CD14-positive monocyte (primary cell): ENCODE data around the gene CELF2. TPM values are rescaled to one million over a fixed set of nuclear protein-coding genes. Genes with fewer than 3 reads are reported as not detected.

Experiments
- DNase-seq, 3 donors: peaks; one replicate each; pipeline ENCODE4 v3.0.0-alpha.2; 2011 to 2022
- H2AFZ ChIP-seq: 2 replicates; pipeline ENCODE4 v1.6.0; 2012; ENCODE audit warnings: mild to moderate bottlenecking, low read depth, low read length, inconsistent platforms; ENCODE audit not compliant: insufficient read depth, poor library complexity, severe bottlenecking
- H3K27ac ChIP-seq, 2 donors: 1 replicate in 1 of 2; 2 replicates in 1 of 2; pipeline ENCODE4 v1.5.1; 2012 to 2013; ENCODE audit warnings: low read length in 2 of 2, control low read depth in 1 of 2, inconsistent platforms in 1 of 2, low read depth in 1 of 2, mild to moderate bottlenecking in 1 of 2
- H3K27me3 ChIP-seq, 2 donors: one replicate each; pipeline versions ENCODE4 v1.6.0 to v1.6.1; 2011 to 2013; ENCODE audit warnings: low read length in 2 of 2; ENCODE audit not compliant: control insufficient read depth in 2 of 2, insufficient read depth in 2 of 2
- H3K36me3 ChIP-seq, 2 donors: replicated peaks in 1 of 2; 1 replicate in 1 of 2; 2 replicates in 1 of 2; pipeline versions ENCODE4 v1.5.1 to v1.6.1; 2012 to 2013; ENCODE audit warnings: low read length in 2 of 2, control low read depth in 1 of 2, inconsistent platforms in 1 of 2, mild to moderate bottlenecking in 1 of 2; ENCODE audit not compliant: insufficient read depth in 2 of 2, control insufficient read depth in 1 of 2
- H3K4me1 ChIP-seq, 2 donors: 1 replicate in 1 of 2; 2 replicates in 1 of 2; pipeline versions ENCODE4 v1.5.1 to v1.6.1; 2012 to 2013; ENCODE audit warnings: low read length in 2 of 2, control low read depth in 1 of 2, inconsistent platforms in 1 of 2, mild to moderate bottlenecking in 1 of 2, moderate library complexity in 1 of 2; ENCODE audit not compliant: insufficient read depth in 2 of 2, control insufficient read depth in 1 of 2
- H3K4me2 ChIP-seq: replicated peaks from 2 replicates; pipeline ENCODE3; 2012; ENCODE audit warnings: low read length, moderate library complexity, mild to moderate bottlenecking; ENCODE audit not compliant: poor library complexity, severe bottlenecking; ENCODE audit errors: extremely low read depth
- H3K4me3 ChIP-seq, 3 experiments: fragments of 200-600 bp in 1 of 3; sonication (generic) in 1 of 3; replicated peaks in 1 of 3; 1 replicate in 2 of 3; 2 replicates in 1 of 3; pipeline ENCODE4 v1.5.1; 2011 to 2013; ENCODE audit warnings: low read length in 3 of 3, mild to moderate bottlenecking in 3 of 3, control low read depth in 2 of 3, low read depth in 2 of 3, inconsistent platforms in 1 of 3, moderate library complexity in 1 of 3
- H3K79me2 ChIP-seq: 2 replicates; pipeline ENCODE4 v1.6.0; 2012; ENCODE audit warnings: mild to moderate bottlenecking, control low read depth, inconsistent platforms, low read length, moderate library complexity; ENCODE audit not compliant: insufficient read depth
- H3K9ac ChIP-seq: 2 replicates; pipeline ENCODE4 v1.6.0; 2017; ENCODE audit warnings: low read length, mild to moderate bottlenecking; ENCODE audit not compliant: insufficient read depth, poor library complexity, severe bottlenecking
- H3K9me3 ChIP-seq, 2 donors: replicated peaks in 1 of 2; 1 replicate in 1 of 2; 2 replicates in 1 of 2; pipeline versions ENCODE4 v1.5.1 to v1.6.1; 2012 to 2013; ENCODE audit warnings: low read length in 2 of 2, control low read depth in 1 of 2; ENCODE audit not compliant: control insufficient read depth in 1 of 2, insufficient read depth in 1 of 2
- H4K20me1 ChIP-seq: 2 replicates; pipeline ENCODE4 v1.6.0; 2012; ENCODE audit warnings: mild to moderate bottlenecking, low read length, control low read depth, moderate library complexity; ENCODE audit not compliant: insufficient read depth
- H3K27ac Mint-ChIP-seq, 7 donors: one replicate each; pipeline ENCODE4 v1.8.0; 2020; ENCODE audit warnings: mild to moderate bottlenecking in 7 of 7, mixed read lengths in 7 of 7, moderate library complexity in 6 of 7, inconsistent platforms in 2 of 7
- H3K27me3 Mint-ChIP-seq, 3 donors: one replicate each; pipeline ENCODE4 v1.8.0; 2021 to 2022; ENCODE audit warnings: low read depth in 3 of 3, mild to moderate bottlenecking in 3 of 3, mixed read lengths in 3 of 3, moderate library complexity in 3 of 3, inconsistent platforms in 1 of 3
- H3K36me3 Mint-ChIP-seq, 2 donors: one replicate each; pipeline ENCODE4 v1.8.0; 2020; ENCODE audit warnings: mixed read lengths in 2 of 2, inconsistent platforms in 1 of 2, mild to moderate bottlenecking in 1 of 2
- H3K4me1 Mint-ChIP-seq: one replicate; pipeline ENCODE4 v1.8.0; 2020; ENCODE audit warnings: mild to moderate bottlenecking, mixed read lengths
- H3K4me3 Mint-ChIP-seq, 2 donors: one replicate each; pipeline ENCODE4 v1.8.0; 2020; ENCODE audit warnings: mild to moderate bottlenecking in 2 of 2, mixed read lengths in 2 of 2, moderate library complexity in 1 of 2
- H3K9me3 Mint-ChIP-seq, 7 donors: one replicate each; pipeline ENCODE4 v1.8.0; 2020 to 2022; ENCODE audit warnings: mixed read lengths in 7 of 7, mild to moderate bottlenecking in 6 of 7, moderate library complexity in 6 of 7, inconsistent platforms in 2 of 7
- CTCF ChIP-seq: fragments of 200-600 bp; IDR thresholded peaks from one replicate; pipeline ENCODE4 v1.8.0; 2022; ENCODE audit warnings: antibody characterized with exemption, mild to moderate bottlenecking
- WGBS: methylation state at CpG from one replicate; pipeline ENCODE4 v1.1.5; 2013; ENCODE audit warnings: missing lambda C conversion rate; ENCODE audit not compliant: insufficient coverage; 5-methylcytosine and 5-hydroxymethylcytosine counted together
- intact Hi-C, 2 donors: fragments of 100-400 bp; cut with micrococcal nuclease; formaldehyde crosslinking; loops; one replicate each; pipeline versions ENCODE4 v1.15.0 to v1.15.1; 2023
- polyA plus RNA-seq, 3 donors: library from polyadenylated mRNA; depleted of rRNA in 1 of 3; unstranded in 2 of 3; stranded (reverse) in 1 of 3; fragments of 300-500 nt in 2 of 3; fragments of >200 nt in 1 of 3; fragmentation: Illumina TruSeq in 2 of 3; gene quantifications; 1 replicate in 2 of 3; 2 replicates in 1 of 3; pipeline ENCODE4 v1.2.3, GENCODE V29; 2012 to 2021

CELF2 gene
- polyA plus RNA-seq, 3 donors, result 53.5 to 93.3 (median 80.5) TPM

DNA sequence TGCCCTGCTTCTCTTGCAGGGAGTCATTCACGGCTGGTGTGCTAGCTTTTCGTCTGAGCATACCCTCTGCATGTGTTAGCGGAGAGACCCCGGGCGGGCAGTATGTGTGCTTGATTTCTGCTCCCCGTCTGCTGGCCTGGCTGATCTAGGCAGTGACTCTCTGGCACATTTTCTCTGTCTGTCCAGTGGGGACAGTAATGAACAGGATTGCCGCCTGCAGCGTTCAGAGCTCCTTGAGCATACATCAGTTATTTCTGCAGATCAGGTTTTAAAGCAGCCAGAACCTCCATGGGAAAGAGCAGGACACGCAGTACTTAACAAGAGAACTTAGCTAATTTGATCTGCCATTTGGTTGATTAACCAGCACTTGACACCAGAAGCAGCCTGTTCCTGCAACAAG lies 242.5 kb downstream of the CELF2 start:
- DNase-seq, result no peak
- 96% methylated on average over 8 of the region's 9 CpGs for WGBS

GRCh38 chr10:11261143-11261542 lies 243.5 kb downstream of the CELF2 start:
- Histone ChIP-seq H2AFZ (no peak overlapping the region), H3K27me3 (no peaks in the 10 kb centered on the region), H3K4me2 (no peak overlapping the region), H3K36me3 (peaks cover 93 to 100% of the 10 kb centered on the region in 2 donors), H3K9me3 (no peaks in the 10 kb centered on the region), H3K4me1 (peaks cover 20 to 21% of the 10 kb centered on the region in 2 donors), H3K9ac (no peak overlapping the region), H4K20me1 (peaks cover 100% of the 10 kb centered on the region), H3K79me2 (peaks cover 99% of the 10 kb centered on the region), H3K27ac (peak overlapping the region in 1 of 2 donors; percentile 22), H3K4me3 (no peak overlapping the region)
- Mint-ChIP-seq H3K4me1 (peaks cover 30% of the 10 kb centered on the region), H3K27me3 (no peaks in the 10 kb centered on the region), H3K9me3 (no peaks in the 10 kb centered on the region), H3K36me3 (peaks cover 93 to 97% of the 10 kb centered on the region in 2 donors), H3K27ac (peak overlapping the region in 4 of 7 donors; percentile 24 to 63 (median 50)), H3K4me3 (no peak overlapping the region)
- no peak for TF ChIP-seq CTCF
- intact Hi-C loops, result no loop called here
- DNase-seq, result no peak
- WGBS, result 92% methylated on average over 4 of the region's 7 CpGs

More for the DNA sequence above, 242.5 kb downstream of the CELF2 start:
- Histone ChIP-seq H3K4me3 (no peak overlapping the region), H3K4me2 (no peak overlapping the region), H3K79me2 (peaks cover 99% of the 10 kb centered on the region), H3K9me3 (no peaks in the 10 kb centered on the region), H3K4me1 (peaks cover 20 to 21% of the 10 kb centered on the region in 2 donors), H3K36me3 (peaks cover 94 to 100% of the 10 kb centered on the region in 2 donors), H4K20me1 (peaks cover 100% of the 10 kb centered on the region), H2AFZ (no peak overlapping the region), H3K27me3 (no peaks in the 10 kb centered on the region), H3K9ac (no peak overlapping the region), H3K27ac (no peak overlapping the region)
- peak overlapping the region in 1 of 7 donors; percentile 52 for H3K27ac Mint-ChIP-seq
- H3K4me3 Mint-ChIP-seq, result no peak overlapping the region
- no peak for TF ChIP-seq CTCF
- no peaks in the 10 kb centered on the region for H3K9me3 Mint-ChIP-seq
- H3K4me1 Mint-ChIP-seq, result peaks cover 37% of the 10 kb centered on the region
- H3K27me3 Mint-ChIP-seq, result no peaks in the 10 kb centered on the region
- H3K36me3 Mint-ChIP-seq, result peaks cover 91 to 98% of the 10 kb centered on the region in 2 donors
- intact Hi-C loops, result no loop called here
